PC-9 (cell line): ENCODE results near the gene YPEL2.

Experiments used
- CTCF ChIP-seq: fragments of 200-600 bp; sonication (generic); conservative IDR thresholded peaks from 2 replicates; pipeline ENCODE4 v1.6.1; 2017; ENCODE audit warnings: mixed run types, antibody characterized with exemption, mild to moderate bottlenecking, moderate library complexity
- EZH2 ChIP-seq: fragments of 200-600 bp; sonication (generic); IDR thresholded peaks from 2 replicates; pipeline ENCODE4 v1.8.0; 2017; ENCODE audit warnings: antibody characterized with exemption, low read depth

- TF ChIP-seq CTCF (no peak), EZH2 (no peak)
Measured at GRCh38 chr17:59431601-59432000, 100.1 kb downstream of the YPEL2 start.
